Right lobe of liver (tissue), 6 donors: ENCODE measurements around the gene PDLIM3. TPM values are rescaled to one million over a fixed set of nuclear protein-coding genes. Genes with fewer than 3 reads are reported as not detected.

Experiments
- ATAC-seq, 4 donors: fragments of 200-7000 bp; cut with Tn5 transposase; one replicate each; pipeline ENCODE4 v1.9.1; 2020; ENCODE audit warnings: mild to moderate bottlenecking in 4 of 4, moderate library complexity in 4 of 4
- DNase-seq, 3 donors: peaks; one replicate each; pipeline ENCODE4 v3.0.0-alpha.2; 2020
- H3K27ac ChIP-seq, 3 donors: fragments of 200-600 bp; one replicate each; pipeline ENCODE4 v1.8.0; 2022
- H3K27me3 ChIP-seq, 2 donors: fragments of 200-600 bp; one replicate each; pipeline ENCODE4 v1.8.0; 2022
- H3K36me3 ChIP-seq, 4 donors: fragments of 200-600 bp; sonication (generic) in 1 of 4; one replicate each; pipeline versions ENCODE4 v1.5.1 to v1.8.0; 2017 to 2022; ENCODE audit warnings: control low read depth in 1 of 4
- H3K4me1 ChIP-seq, 4 donors: fragments of 200-600 bp; sonication (generic) in 1 of 4; one replicate each; pipeline versions ENCODE4 v1.5.1 to v1.8.0; 2017 to 2022; ENCODE audit warnings: control low read depth in 1 of 4
- H3K4me3 ChIP-seq, 3 donors: fragments of 200-600 bp; one replicate each; pipeline ENCODE4 v1.8.0; 2022
- H3K9me3 ChIP-seq, 4 donors: fragments of 200-600 bp; sonication (generic) in 1 of 4; one replicate each; pipeline versions ENCODE4 v1.5.1 to v1.8.0; 2017 to 2022; ENCODE audit warnings: control low read depth in 1 of 4
- CTCF ChIP-seq, 4 donors: fragments of 200-600 bp in 3 of 4; fragments of 450-650 bp in 1 of 4; IDR thresholded peaks; one replicate each; pipeline versions ENCODE4 v1.5.1 to v1.8.0; 2016 to 2022; ENCODE audit warnings: antibody characterized with exemption in 4 of 4, mild to moderate bottlenecking in 2 of 4
- POLR2A ChIP-seq: fragments of 450-650 bp; IDR thresholded peaks from one replicate; pipeline ENCODE4 v1.6.1; 2017; ENCODE audit warnings: antibody characterized with exemption, mild to moderate bottlenecking
- WGBS: methylation state at CpG from one replicate; pipeline ENCODE4 v1.1.6; 2018; ENCODE audit warnings: low coverage, low lambda C conversion rate; ENCODE audit not compliant: insufficient coverage; ENCODE audit errors: missing lambda C conversion rate; 5-methylcytosine and 5-hydroxymethylcytosine counted together
- intact Hi-C, 2 donors: fragments of 100-400 bp; cut with DNase I; formaldehyde crosslinking; loops; one replicate each; pipeline versions ENCODE4 v1.11.2 to v1.14.1; 2022
- total RNA-seq, 6 experiments: library from RNA; depleted of rRNA in 2 of 6; stranded (reverse); fragments of >200 nt in 2 of 6; fragmentation: NEBNext Ultra II Directional in 3 of 6; extraction: Animal tissue kit (Norgen Biotek cat#: 25700) in 3 of 6; gene quantifications; one replicate each; pipeline versions ENCODE4 v1.1.0 to v1.2.4, GENCODE V29; 2016 to 2023
- donor health status: DM: no; HTN: yes; CAD: no.
- donor health status: DM: no; HTN: no; CAD: no.
- donor health status: DM: no; HTN: no; CAD: no.
- donor health status: DM: no; HTN: yes; CAD: no.
- donor health status: DM: no; HTN: yes; CAD: no.

PDLIM3 gene
- total RNA-seq, 6 experiments from 2014 or later, result 1.8 to 23.7 (median 6.1) TPM

GRCh38 chr4:185570727-185571126 lies 35.4 kb upstream of the PDLIM3 start:
- Histone ChIP-seq H3K36me3 (no peaks in the 10 kb centered on the region), H3K27ac (no peak overlapping the region), H3K4me3 (no peak overlapping the region), H3K4me1 (peaks cover 0 to 4% (median 2%) of the 10 kb centered on the region in 4 donors), H3K27me3 (no peaks in the 10 kb centered on the region), H3K9me3 (no peaks in the 10 kb centered on the region)
- DNase-seq, result no peak
- no peak for ATAC-seq
- WGBS, result 81% methylated on average over 3 of the region's 3 CpGs
- intact Hi-C loops, result no loop called here
- TF ChIP-seq CTCF (IDR thresholded peaks at IDR 0.05), result no peak
- no peak for TF ChIP-seq POLR2A

- peak overlapping the region; percentile 47 to 51 (median 50) for H3K27ac ChIP-seq
Measured at GRCh38 chr4:185567381-185568376, 32.4 kb upstream of the PDLIM3 start.

GRCh38 chr4:185566972-185567371 lies 31.7 kb upstream of the PDLIM3 start:
- no peaks in the 10 kb centered on the region for H3K9me3 ChIP-seq
- TF ChIP-seq POLR2A, result no peak
- no peak for TF ChIP-seq CTCF (IDR thresholded peaks at IDR 0.05)
- ATAC-seq (peak; percentile 55 to 79 (median 66)), DNase-seq (no peak)
- no peak overlapping the region for H3K4me3 ChIP-seq
- peaks cover 0 to 4% (median 2%) of the 10 kb centered on the region in 4 donors for H3K4me1 ChIP-seq
- intact Hi-C loops, result no loop called here
- peak overlapping the region; percentile 47 to 51 (median 50) for H3K27ac ChIP-seq
- H3K36me3 ChIP-seq, result no peaks in the 10 kb centered on the region
- no peaks in the 10 kb centered on the region for H3K27me3 ChIP-seq
- WGBS, result 71% methylated on average over 1 of the region's 1 CpG

More at GRCh38 chr4:185567381-185568376, 32.4 kb upstream of the PDLIM3 start:
- intact Hi-C loops, result no loop called here
- Histone ChIP-seq H3K27me3 (no peaks in the 10 kb centered on the region), H3K4me1 (peaks cover 0 to 4% (median 2%) of the 10 kb centered on the region in 4 donors), H3K9me3 (no peaks in the 10 kb centered on the region), H3K36me3 (no peaks in the 10 kb centered on the region), H3K4me3 (no peak overlapping the region)
- ATAC-seq (peak; percentile 53 to 89 (median 68)), DNase-seq (peak in 2 of 3 donors; percentile 41 to 62)
- no peak for TF ChIP-seq CTCF (IDR thresholded peaks at IDR 0.05)
- TF ChIP-seq POLR2A, result no peak
- WGBS, result 64% methylated on average over 21 of the region's 21 CpGs

- Histone ChIP-seq H3K27me3 (no peaks in the 10 kb centered on the region), H3K9me3 (no peaks in the 10 kb centered on the region), H3K27ac (peak overlapping the region; percentile 36 to 51 (median 47)), H3K4me1 (peaks cover 0 to 4% (median 2%) of the 10 kb centered on the region in 4 donors), H3K36me3 (no peaks in the 10 kb centered on the region), H3K4me3 (no peak overlapping the region)
- DNase-seq (no peak), ATAC-seq (peak in 1 of 4 donors; percentile 22)
- WGBS, result 52% methylated on average over 5 of the region's 8 CpGs
- no peak for TF ChIP-seq CTCF (IDR thresholded peaks at IDR 0.05)
- no peak for TF ChIP-seq POLR2A
- intact Hi-C loops, result no loop called here
Measured at GRCh38 chr4:185566425-185566824, 31.1 kb upstream of the PDLIM3 start.
